ENCODE measurements around the gene KCNK1. TPM values are rescaled to one million over a fixed set of nuclear protein-coding genes. Genes with fewer than 3 reads are reported as not detected.

KCNK1 gene
- total and polyA plus RNA-seq, 2 donors (not counting 1 experiment from before 2014, with no cell fraction given), result 0.48 to 2.6 TPM

DNA sequence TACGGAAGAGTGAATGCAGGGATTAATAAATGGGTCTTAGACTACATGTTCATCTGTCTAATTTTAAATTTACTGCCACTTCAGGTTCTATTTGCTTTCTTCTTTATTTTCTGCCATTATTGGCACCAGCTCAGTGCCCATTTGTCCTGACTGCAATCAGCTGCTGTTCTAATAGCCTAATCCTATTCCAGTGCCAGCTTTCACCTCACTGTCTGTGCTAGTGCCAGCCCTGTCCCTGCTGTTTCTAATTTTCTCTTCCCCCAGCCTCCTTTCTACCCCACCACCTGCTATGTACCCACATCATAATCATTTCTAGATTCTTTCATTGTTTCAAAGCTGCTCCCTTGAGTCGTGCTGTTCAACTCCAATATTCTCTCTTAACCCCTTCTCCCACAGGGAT is 86.4 kb downstream of the KCNK1 start:
- no peaks in the 10 kb centered on the region for H3K9me3 ChIP-seq (ENCODE audit: control insufficient read depth, insufficient read depth, low read depth, low read length)
- no peak overlapping the region for H3K4me2 ChIP-seq (ENCODE audit: extremely low read depth, insufficient read depth, low read length)
- H4K20me1 ChIP-seq (ENCODE audit: control insufficient read depth, extremely low read depth, insufficient read depth, low read length), result no peaks in the 10 kb centered on the region
- H3K36me3 ChIP-seq (ENCODE audit: control insufficient read depth, insufficient read depth, low read length), result no peaks in the 10 kb centered on the region
- H3K79me2 ChIP-seq (ENCODE audit: control insufficient read depth, insufficient read depth, low read length), result no peaks in the 10 kb centered on the region
- TF ChIP-seq EZH2 (IDR thresholded peaks at IDR 0.05; ENCODE audit: low read length, missing control alignments) (no peak), CTCF (conservative IDR thresholded peaks at IDR 0.05 in 1 of 2, IDR thresholded peaks at IDR 0.05 in 1 of 2; ENCODE audit: low read depth in 1 of 2, low read length in 2 of 2) (no peak)
- H3K4me1 ChIP-seq (ENCODE audit: control insufficient read depth, extremely low read depth, insufficient read depth, low read length), result no peaks in the 10 kb centered on the region
- H3K27me3 ChIP-seq (ENCODE audit: control insufficient read depth, insufficient read depth, low read length), result no peaks in the 10 kb centered on the region
- no peak overlapping the region for H3K4me3 ChIP-seq (replicated peaks in 1 of 4; ENCODE audit: control extremely low read depth in 1 of 4, insufficient read depth in 1 of 4, low read depth in 3 of 4, low read length in 4 of 4)
- no peak for DNase-seq (ENCODE audit: low read depth in 2 of 2)
- H3K9ac ChIP-seq (ENCODE audit: insufficient read depth, low read length), result no peak overlapping the region
- no peak overlapping the region for H3K27ac ChIP-seq (ENCODE audit: insufficient read depth, low read length)
- no peak overlapping the region for H2AFZ ChIP-seq (ENCODE audit: low read length)

DNA sequence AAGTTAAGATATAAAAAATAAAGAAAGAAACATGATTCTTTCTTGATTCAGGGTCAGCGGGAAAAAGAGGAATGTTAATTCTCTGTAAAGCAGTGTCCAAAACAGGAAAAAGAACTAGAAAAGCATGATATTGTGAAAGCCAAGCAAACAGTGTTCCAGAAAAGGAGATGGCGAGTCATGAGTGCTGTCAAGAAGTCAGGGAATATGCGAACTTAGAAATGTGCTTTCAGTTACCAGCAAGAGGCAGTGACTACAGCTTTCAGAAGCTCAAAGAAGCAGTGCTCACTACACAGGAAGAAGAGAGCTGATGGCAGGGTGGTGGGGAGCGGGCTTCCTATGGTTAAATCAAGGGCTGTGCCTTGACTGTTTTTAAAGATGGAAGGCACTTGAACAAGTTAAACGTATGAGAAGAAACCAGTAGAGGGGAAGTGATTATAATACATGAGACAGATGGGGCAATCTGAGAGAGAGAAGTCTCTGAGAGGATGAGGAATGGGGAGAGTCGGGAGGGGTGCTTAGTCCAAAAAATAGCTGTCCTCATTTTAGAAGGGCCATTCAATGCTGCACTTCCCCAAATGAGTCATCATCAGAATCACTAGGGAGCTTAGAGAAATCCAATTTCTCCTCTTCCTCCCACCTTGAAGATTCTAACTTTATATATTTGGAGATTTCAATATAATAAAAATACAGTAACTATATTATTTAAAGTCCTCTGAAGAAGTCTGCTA is 90.4 kb downstream of the KCNK1 start:
- Histone ChIP-seq H3K4me1 (ENCODE audit: control insufficient read depth, extremely low read depth, insufficient read depth, low read length) (no peaks in the 10 kb centered on the region), H3K27me3 (ENCODE audit: control insufficient read depth, insufficient read depth, low read length) (no peaks in the 10 kb centered on the region), H3K9me3 (ENCODE audit: control insufficient read depth, insufficient read depth, low read depth, low read length) (no peaks in the 10 kb centered on the region), H3K36me3 (ENCODE audit: control insufficient read depth, insufficient read depth, low read length) (no peaks in the 10 kb centered on the region), H3K9ac (ENCODE audit: insufficient read depth, low read length) (no peak overlapping the region), H2AFZ (ENCODE audit: low read length) (no peak overlapping the region), H3K27ac (ENCODE audit: insufficient read depth, low read length) (no peak overlapping the region), H4K20me1 (ENCODE audit: control insufficient read depth, extremely low read depth, insufficient read depth, low read length) (no peaks in the 10 kb centered on the region), H3K79me2 (ENCODE audit: control insufficient read depth, insufficient read depth, low read length) (no peaks in the 10 kb centered on the region), H3K4me2 (ENCODE audit: extremely low read depth, insufficient read depth, low read length) (no peak overlapping the region), H3K4me3 (replicated peaks in 1 of 4; ENCODE audit: control extremely low read depth in 1 of 4, insufficient read depth in 1 of 4, low read depth in 3 of 4, low read length in 4 of 4) (no peak overlapping the region)
- TF ChIP-seq CTCF (conservative IDR thresholded peaks at IDR 0.05 in 1 of 2, IDR thresholded peaks at IDR 0.05 in 1 of 2; ENCODE audit: low read depth in 1 of 2, low read length in 2 of 2), result no peak
- TF ChIP-seq EZH2 (IDR thresholded peaks at IDR 0.05; ENCODE audit: low read length, missing control alignments), result no peak
- DNase-seq (ENCODE audit: low read depth in 2 of 2), result peak; percentile 3 to 39

- H4K20me1 ChIP-seq (ENCODE audit: control insufficient read depth, extremely low read depth, insufficient read depth, low read length), result no peaks in the 10 kb centered on the region
- no peaks in the 10 kb centered on the region for H3K27me3 ChIP-seq (ENCODE audit: control insufficient read depth, insufficient read depth, low read length)
- no peak for DNase-seq (ENCODE audit: low read depth in 2 of 2)
- H2AFZ ChIP-seq (ENCODE audit: low read length), result no peak overlapping the region
- no peaks in the 10 kb centered on the region for H3K9me3 ChIP-seq (ENCODE audit: control insufficient read depth, insufficient read depth, low read depth, low read length)
- no peak overlapping the region for H3K4me3 ChIP-seq (replicated peaks in 1 of 4; ENCODE audit: control extremely low read depth in 1 of 4, insufficient read depth in 1 of 4, low read depth in 3 of 4, low read length in 4 of 4)
- no peaks in the 10 kb centered on the region for H3K79me2 ChIP-seq (ENCODE audit: control insufficient read depth, insufficient read depth, low read length)
- no peak overlapping the region for H3K9ac ChIP-seq (ENCODE audit: insufficient read depth, low read length)
- no peak overlapping the region for H3K27ac ChIP-seq (ENCODE audit: insufficient read depth, low read length)
- no peak for TF ChIP-seq CTCF (conservative IDR thresholded peaks at IDR 0.05 in 1 of 2, IDR thresholded peaks at IDR 0.05 in 1 of 2; ENCODE audit: low read depth in 1 of 2, low read length in 2 of 2)
- TF ChIP-seq EZH2 (IDR thresholded peaks at IDR 0.05; ENCODE audit: low read length, missing control alignments), result no peak
- no peaks in the 10 kb centered on the region for H3K36me3 ChIP-seq (ENCODE audit: control insufficient read depth, insufficient read depth, low read length)
- no peak overlapping the region for H3K4me2 ChIP-seq (ENCODE audit: extremely low read depth, insufficient read depth, low read length)
- no peaks in the 10 kb centered on the region for H3K4me1 ChIP-seq (ENCODE audit: control insufficient read depth, extremely low read depth, insufficient read depth, low read length)
Measured at GRCh38 chr1:233704898-233705723, 91.2 kb downstream of the KCNK1 start.

Measured in fibroblast of lung (primary cell).